HFFc6 (cell line): ENCODE data around the gene GMPPB. TPM values are rescaled to one million over a fixed set of nuclear protein-coding genes. Genes with fewer than 3 reads are reported as not detected.

Experiments used
- DNase-seq: peaks from one replicate; pipeline ENCODE4 v3.0.0-alpha.2; 2018
- H3K27ac Mint-ChIP-seq: 2 replicates; pipeline ENCODE4 v1.8.0; 2020; ENCODE audit warnings: mild to moderate bottlenecking, mixed read lengths
- H3K27me3 Mint-ChIP-seq: 2 replicates; pipeline ENCODE4 v1.8.0; 2021; ENCODE audit warnings: mild to moderate bottlenecking, moderate library complexity, mixed read lengths; ENCODE audit not compliant: insufficient read depth
- H3K36me3 Mint-ChIP-seq: 2 replicates; pipeline ENCODE4 v1.8.0; 2021; ENCODE audit warnings: low read depth, mixed read lengths
- H3K4me1 Mint-ChIP-seq: 2 replicates; pipeline ENCODE4 v1.8.0; 2020; ENCODE audit warnings: low read depth, mixed read lengths
- H3K4me3 Mint-ChIP-seq: 2 replicates; pipeline ENCODE4 v1.8.0; 2020; ENCODE audit warnings: mild to moderate bottlenecking, moderate library complexity, mixed read lengths
- H3K9me3 Mint-ChIP-seq: 2 replicates; pipeline ENCODE4 v1.8.0; 2020; ENCODE audit warnings: mild to moderate bottlenecking, mixed read lengths
- CTCF ChIP-seq: fragments of 200-600 bp; sonication (generic); IDR thresholded peaks from 2 replicates; pipeline ENCODE4 v1.5.0; 2021; ENCODE audit warnings: antibody characterized with exemption, mild to moderate bottlenecking
- total RNA-seq, 6 experiments: library from RNA; stranded (reverse); fragmentation: NEBNext Ultra II Directional; extraction: Animal tissue kit (Norgen Biotek cat#: 25700); gene quantifications; 2 replicates in 1 of 6; 3 replicates in 5 of 6; pipeline ENCODE4 v1.2.3, GENCODE V29; 2021

GMPPB gene
- total RNA-seq, 6 experiments from 2014 or later, result 30.5 to 39.4 (median 34.8) TPM

- Mint-ChIP-seq H3K9me3 (peaks cover 5% of the 10 kb centered on the region; the same call in 1 of the 2 replicates), H3K36me3 (peaks cover 18% of the 10 kb centered on the region), H3K27ac (no peak overlapping the region), H3K4me3 (no peak overlapping the region), H3K4me1 (peaks cover 17% of the 10 kb centered on the region), H3K27me3 (peaks cover 12% of the 10 kb centered on the region)
- no peak for DNase-seq
- no peak for TF ChIP-seq CTCF
These were observed 8.1 kb downstream of the GMPPB start for GRCh38 chr3:49715611-49716121.

DNA sequence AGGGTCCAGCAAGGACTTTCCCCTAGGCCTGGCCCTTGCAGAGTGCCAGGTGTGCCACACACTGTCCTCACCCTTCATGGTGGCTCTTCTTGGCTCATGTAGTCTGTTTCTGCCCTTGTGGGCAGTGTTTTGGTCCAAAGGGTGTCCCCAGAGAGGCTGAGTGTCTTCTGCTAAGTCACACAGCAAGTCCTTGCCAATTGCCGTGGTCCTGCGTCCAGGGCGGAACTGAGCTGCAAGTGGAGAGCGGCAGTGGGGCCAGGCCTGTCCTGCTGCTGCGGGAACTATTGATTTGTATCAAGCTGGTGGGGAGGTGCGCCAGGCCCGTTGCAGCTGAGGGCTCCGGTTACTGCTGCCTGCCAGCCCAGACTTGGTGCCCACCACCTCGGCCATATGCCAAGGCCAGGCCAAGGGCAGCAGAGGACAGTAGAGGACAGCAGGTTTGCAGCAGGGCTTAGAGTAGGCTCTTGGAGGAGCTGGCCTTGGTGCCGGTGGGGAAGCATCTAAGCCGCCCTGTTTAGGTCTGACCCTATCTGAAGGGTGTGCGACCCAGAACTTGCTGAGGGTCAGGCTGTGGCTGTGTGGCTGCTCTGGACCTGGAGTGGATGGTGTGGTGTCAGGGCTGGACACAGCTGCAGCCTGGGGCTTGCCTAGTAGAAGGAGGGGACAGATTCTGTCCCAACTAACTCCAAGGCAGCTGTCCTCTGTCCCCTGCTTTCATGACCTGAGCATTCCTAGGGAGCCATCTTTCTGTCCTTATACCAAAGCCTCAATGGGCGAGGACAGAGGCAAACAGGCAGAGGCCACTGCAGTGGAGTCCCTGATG lies 8.8 kb downstream of the GMPPB start:
- no peak for DNase-seq
- peaks cover 12% of the 10 kb centered on the region for H3K27me3 Mint-ChIP-seq
- no peak overlapping the region for H3K4me3 Mint-ChIP-seq
- H3K27ac Mint-ChIP-seq, result no peak overlapping the region; the same call in 1 of the 2 replicates
- H3K36me3 Mint-ChIP-seq, result peaks cover 15% of the 10 kb centered on the region
- peaks cover 5% of the 10 kb centered on the region; the same call in 1 of the 2 replicates for H3K9me3 Mint-ChIP-seq
- no peak for TF ChIP-seq CTCF
- peaks cover 16% of the 10 kb centered on the region for H3K4me1 Mint-ChIP-seq

GRCh38 chr3:49713336-49714105 lies 10.2 kb downstream of the GMPPB start:
- Mint-ChIP-seq H3K27ac (no peak overlapping the region), H3K9me3 (peaks cover under 1% of the 10 kb centered on the region; the same call in 1 of the 2 replicates), H3K36me3 (peaks cover 2% of the 10 kb centered on the region), H3K4me3 (no peak overlapping the region), H3K27me3 (peaks cover 8% of the 10 kb centered on the region), H3K4me1 (peaks cover 2% of the 10 kb centered on the region)
- no peak for TF ChIP-seq CTCF
- DNase-seq, result no peak

- peaks cover 1% of the 10 kb centered on the region for H3K4me1 Mint-ChIP-seq
- H3K4me3 Mint-ChIP-seq, result no peak overlapping the region
- H3K27ac Mint-ChIP-seq, result no peak overlapping the region
These were observed 11.0 kb downstream of the GMPPB start for GRCh38 chr3:49712631-49713317.

More at GRCh38 chr3:49712631-49713317, 11.0 kb downstream of the GMPPB start:
- no peak for DNase-seq
- H3K9me3 Mint-ChIP-seq, result no peaks in the 10 kb centered on the region
- H3K27me3 Mint-ChIP-seq, result peaks cover 8% of the 10 kb centered on the region
- no peak for TF ChIP-seq CTCF
- H3K36me3 Mint-ChIP-seq, result no peaks in the 10 kb centered on the region
